Lower leg skin (tissue), 4 donors: ENCODE measurements around the gene SORCS2. TPM values are rescaled to one million over a fixed set of nuclear protein-coding genes. Genes with fewer than 3 reads are reported as not detected.

Experiments used
- DNase-seq, 2 donors: peaks; one replicate each; pipeline ENCODE4 v3.0.0-alpha.2; 2019; ENCODE audit warnings: low spot score in 2 of 2
- H3K4me3 ChIP-seq: fragments of 200-600 bp; sonication (generic); 2 replicates; pipeline ENCODE4 v1.5.1; 2017; ENCODE audit warnings: mild to moderate bottlenecking, low read depth; ENCODE audit not compliant: poor library complexity, severe bottlenecking
- POLR2A ChIP-seq, 2 donors: fragments of 450-650 bp; IDR thresholded peaks; one replicate each; pipeline ENCODE4 v1.6.1; 2016 to 2017; ENCODE audit warnings: antibody characterized with exemption in 2 of 2, mild to moderate bottlenecking in 1 of 2, moderate library complexity in 1 of 2
- WGBS, 2 donors: methylation state at CpG; one replicate each; pipeline ENCODE4 v1.1.5; 2018; 5-methylcytosine and 5-hydroxymethylcytosine counted together
- intact Hi-C: fragments of 100-400 bp; cut with DNase I; formaldehyde crosslinking; loops from one replicate; pipeline ENCODE4 v1.15.0; 2023; ENCODE audit warnings: low total_unique reads
- total RNA-seq, 4 donors: library from RNA; depleted of rRNA; stranded (reverse); fragments of >200 nt; gene quantifications; one replicate each; pipeline ENCODE4 v1.1.0, GENCODE V29; 2016
- TF ChIP-seq, protein P1 (sequence below), 3 donors: fragments of 450-650 bp; IDR thresholded peaks; one replicate each; pipeline ENCODE4 v1.5.1; 2016; ENCODE audit warnings: antibody characterized with exemption in 3 of 3, mild to moderate bottlenecking in 3 of 3, moderate library complexity in 2 of 3

SORCS2 gene
- total RNA-seq, 4 donors from 2014 or later, result 1.1 to 6.4 (median 1.5) TPM

DNA sequence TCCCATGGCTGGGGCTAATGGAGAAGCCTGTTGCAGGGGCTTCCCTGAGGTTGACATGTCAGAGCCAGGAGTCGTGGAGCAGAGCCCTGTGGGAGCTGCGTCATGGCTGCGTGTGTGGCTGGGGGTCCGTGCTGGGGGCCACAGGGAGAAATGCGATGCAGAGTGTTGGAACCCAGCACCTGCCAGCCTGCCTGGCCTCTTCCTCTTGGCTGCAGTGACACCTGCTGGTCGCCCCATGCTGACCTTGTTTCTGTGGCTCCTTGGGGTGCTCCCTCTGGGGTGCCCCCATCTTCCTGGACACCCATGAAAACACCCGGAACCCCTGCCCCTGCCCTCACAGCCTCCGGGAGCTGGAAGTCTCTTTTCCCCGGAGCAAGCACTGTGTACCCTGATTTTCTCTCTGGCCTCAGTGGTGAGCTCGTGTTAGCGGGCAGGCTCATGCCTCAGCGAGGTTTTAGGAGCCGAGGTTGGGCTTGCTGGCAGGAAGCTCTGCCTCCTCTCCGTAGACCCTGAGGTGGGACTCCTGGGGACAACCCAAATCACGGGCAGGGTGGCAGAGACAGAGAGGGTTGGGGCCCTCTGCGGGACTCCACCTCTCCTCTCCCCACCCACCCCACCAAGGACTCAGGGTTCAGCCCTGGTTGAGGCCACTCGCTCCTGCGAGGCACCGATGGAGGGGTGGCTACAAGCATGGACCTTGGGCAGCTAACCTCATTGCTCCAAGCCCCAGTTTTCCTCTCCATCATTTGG lies 103.7 kb downstream of the SORCS2 start:
- WGBS, 2 donors, result 52 to 56% methylated on average over 16 to 19 of the region's 19 CpGs
- no peak for TF ChIP-seq POLR2A (IDR thresholded peaks at IDR 0.05)
- TF ChIP-seq, protein P1, sequence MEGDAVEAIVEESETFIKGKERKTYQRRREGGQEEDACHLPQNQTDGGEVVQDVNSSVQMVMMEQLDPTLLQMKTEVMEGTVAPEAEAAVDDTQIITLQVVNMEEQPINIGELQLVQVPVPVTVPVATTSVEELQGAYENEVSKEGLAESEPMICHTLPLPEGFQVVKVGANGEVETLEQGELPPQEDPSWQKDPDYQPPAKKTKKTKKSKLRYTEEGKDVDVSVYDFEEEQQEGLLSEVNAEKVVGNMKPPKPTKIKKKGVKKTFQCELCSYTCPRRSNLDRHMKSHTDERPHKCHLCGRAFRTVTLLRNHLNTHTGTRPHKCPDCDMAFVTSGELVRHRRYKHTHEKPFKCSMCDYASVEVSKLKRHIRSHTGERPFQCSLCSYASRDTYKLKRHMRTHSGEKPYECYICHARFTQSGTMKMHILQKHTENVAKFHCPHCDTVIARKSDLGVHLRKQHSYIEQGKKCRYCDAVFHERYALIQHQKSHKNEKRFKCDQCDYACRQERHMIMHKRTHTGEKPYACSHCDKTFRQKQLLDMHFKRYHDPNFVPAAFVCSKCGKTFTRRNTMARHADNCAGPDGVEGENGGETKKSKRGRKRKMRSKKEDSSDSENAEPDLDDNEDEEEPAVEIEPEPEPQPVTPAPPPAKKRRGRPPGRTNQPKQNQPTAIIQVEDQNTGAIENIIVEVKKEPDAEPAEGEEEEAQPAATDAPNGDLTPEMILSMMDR (IDR thresholded peaks at IDR 0.05), result no peak
- intact Hi-C loops, result loop anchor here (5.0 kb wide), 1 partner anchor 104 kb away; the partner anchor contains the start of gene SORCS2
- DNase-seq, result no peak
- H3K4me3 ChIP-seq, result no peak overlapping the region

DNA sequence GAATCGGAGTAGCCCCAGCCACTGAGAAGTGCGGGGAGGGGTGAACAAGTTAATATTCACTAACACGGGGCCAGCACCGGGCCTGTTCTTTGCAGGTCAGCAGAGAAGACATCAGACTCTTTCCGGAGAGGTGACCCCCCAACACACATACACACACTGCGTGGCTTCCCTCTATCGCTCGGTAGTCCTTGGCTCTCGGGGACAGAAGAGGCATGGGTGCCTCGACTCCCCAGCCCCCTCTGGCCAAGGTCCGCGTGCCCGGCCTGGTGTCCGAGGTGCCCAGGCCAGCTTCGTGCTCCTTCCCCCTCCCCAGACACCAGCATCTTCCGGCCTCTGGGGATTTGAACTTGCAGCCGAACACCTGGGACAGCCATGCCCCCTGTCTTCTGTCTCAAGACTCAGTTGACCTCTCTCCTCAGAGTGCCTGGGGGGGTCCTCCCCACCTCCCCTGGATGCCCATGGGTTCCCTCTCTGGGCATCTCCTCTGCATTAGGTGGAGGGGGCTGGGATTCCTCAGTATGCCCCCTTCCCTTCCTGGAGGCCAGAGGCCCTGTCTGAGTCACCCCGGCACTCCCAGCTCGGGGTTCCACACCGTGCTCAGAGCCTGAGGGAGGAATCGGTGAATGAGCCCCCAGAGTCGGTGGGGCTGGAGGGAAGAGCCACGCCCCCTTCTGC lies 104.5 kb downstream of the SORCS2 start:
- WGBS, 2 donors, result 81% methylated on average over 21 to 23 of the region's 23 CpGs
- DNase-seq, result no peak
- TF ChIP-seq, protein P1 (IDR thresholded peaks at IDR 0.05), result no peak
- TF ChIP-seq POLR2A (IDR thresholded peaks at IDR 0.05), result no peak
- no peak overlapping the region for H3K4me3 ChIP-seq
- intact Hi-C loops, result loop anchor here (5.0 kb wide), 1 partner anchor 104 kb away; the partner anchor contains the start of gene SORCS2

DNA sequence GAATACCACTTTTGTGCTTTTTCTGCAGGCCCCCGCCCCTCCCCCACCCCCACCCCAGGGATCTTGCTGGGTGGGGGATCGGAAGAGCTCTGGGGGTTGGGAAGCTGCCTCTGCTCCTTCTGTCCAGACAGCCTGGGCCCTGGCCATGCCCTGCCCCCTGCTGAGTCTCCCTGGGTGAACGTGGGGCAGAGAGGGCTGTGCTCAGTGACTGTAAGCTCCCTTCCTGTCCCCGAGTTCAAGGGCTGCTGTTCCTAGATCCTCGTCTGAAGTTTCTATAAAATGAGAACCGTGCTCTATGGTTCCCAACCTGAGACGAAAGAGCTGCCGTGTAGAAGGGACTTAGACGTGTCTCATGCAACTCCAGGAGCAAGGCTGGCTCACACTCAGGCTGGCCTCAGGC lies 105.0 kb downstream of the SORCS2 start:
- intact Hi-C loops, result loop anchor here (5.0 kb wide), 1 partner anchor 105 kb away; the partner anchor contains the start of gene SORCS2
- DNase-seq, result no peak
- no peak for TF ChIP-seq POLR2A (IDR thresholded peaks at IDR 0.05)
- TF ChIP-seq, protein P1 (IDR thresholded peaks at IDR 0.05), result no peak
- WGBS, 2 donors, result 60 to 81% methylated on average over 5 to 9 of the region's 9 CpGs
- H3K4me3 ChIP-seq, result no peak overlapping the region

DNA sequence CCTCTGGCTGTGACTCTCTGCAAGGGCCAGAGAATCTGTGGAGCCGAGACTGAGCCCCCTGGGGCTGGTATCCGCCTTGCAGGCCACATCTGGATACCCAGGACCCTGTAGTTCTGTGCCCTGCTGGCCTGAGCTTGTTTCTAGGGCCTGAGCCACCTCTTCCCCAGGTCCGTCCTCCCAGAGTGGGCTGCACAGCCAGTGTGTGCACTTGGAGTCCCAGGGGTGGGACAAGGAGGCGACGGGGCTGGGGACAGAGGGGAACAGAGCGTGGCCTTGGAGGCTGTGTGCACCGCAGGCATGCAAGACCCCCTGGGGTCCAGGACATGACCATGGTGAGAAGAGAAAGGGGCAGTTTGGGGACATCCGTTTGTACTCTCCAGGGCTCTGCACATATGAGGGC lies 105.5 kb downstream of the SORCS2 start:
- no peak for DNase-seq
- H3K4me3 ChIP-seq, result no peak overlapping the region
- WGBS, 2 donors, result 82 to 91% methylated on average over 8 of the region's 8 CpGs
- TF ChIP-seq, protein P1 (IDR thresholded peaks at IDR 0.05), result no peak
- intact Hi-C loops, result loop anchor here (5.0 kb wide), 1 partner anchor 106 kb away; the partner anchor contains the start of gene SORCS2

DNA sequence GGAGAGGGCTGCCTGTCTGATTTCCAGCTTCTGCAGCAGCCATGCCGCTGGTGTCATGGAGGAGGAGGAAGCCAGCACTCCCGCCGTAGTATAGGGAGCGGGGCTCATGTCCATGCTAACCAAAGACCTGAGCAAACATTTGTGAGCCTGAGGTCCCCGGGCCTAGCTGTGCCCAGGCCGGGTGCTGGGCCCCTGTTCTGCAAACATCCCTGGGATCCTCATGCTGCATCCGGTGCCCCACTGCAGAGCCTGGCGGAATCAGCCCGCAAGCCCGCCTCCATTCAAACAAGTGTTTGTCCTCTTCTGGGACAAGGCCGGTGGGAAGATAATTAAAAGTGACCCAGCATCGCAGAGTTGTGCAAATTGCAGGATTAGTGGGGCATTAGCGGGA lies 106.3 kb downstream of the SORCS2 start:
- H3K4me3 ChIP-seq, result no peak overlapping the region
- WGBS, 2 donors, result 78 to 90% methylated on average over 10 to 12 of the region's 13 CpGs
- intact Hi-C loops, result loop anchor here (5.0 kb wide), 1 partner anchor 106 kb away; the partner anchor contains the start of gene SORCS2
- DNase-seq, result no peak
- TF ChIP-seq POLR2A (IDR thresholded peaks at IDR 0.05), result no peak
- TF ChIP-seq, protein P1 (IDR thresholded peaks at IDR 0.05), result no peak
